ENCODE measurements around the gene DOCK4. TPM values are rescaled to one million over a fixed set of nuclear protein-coding genes. Genes with fewer than 3 reads are reported as not detected.

Gene DOCK4

DNA sequence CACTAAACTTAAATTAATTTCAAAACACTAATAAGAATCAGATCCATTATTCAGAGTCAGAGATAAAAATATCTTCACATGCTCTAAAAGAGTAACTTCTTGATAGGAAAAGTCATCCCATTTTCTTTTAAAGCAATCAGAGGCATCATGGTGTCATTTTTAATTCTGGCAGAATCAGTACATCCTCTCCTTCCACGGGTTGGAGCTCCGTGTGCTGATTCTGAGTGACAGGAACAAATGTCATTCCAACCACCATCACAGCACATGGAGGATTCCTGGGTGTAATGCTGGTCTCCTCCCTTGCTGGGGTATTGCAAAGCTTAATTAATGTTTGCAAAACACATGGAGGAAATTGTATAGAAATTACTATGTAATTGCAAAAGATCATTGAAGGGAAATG lies 529.4 kb downstream of the DOCK4 start:
- no peak overlapping the region for H2BK120ac ChIP-seq (ENCODE audit: low read depth, low read length)
- no peak for DNase-seq
- no peak overlapping the region for H4K5ac ChIP-seq (ENCODE audit: low read length)
- H3K79me2 ChIP-seq (ENCODE audit: control insufficient read depth, insufficient read depth, low read length) = no peaks in the 10 kb centered on the region
- no peak overlapping the region for H4K8ac ChIP-seq (ENCODE audit: low read depth, low read length)
- no peak overlapping the region for H3K4me3 ChIP-seq (ENCODE audit: low read length)
- no peaks in the 10 kb centered on the region for H3K4me1 ChIP-seq (ENCODE audit: control insufficient read depth, low read depth, low read length)
- no peak overlapping the region for H3K23ac ChIP-seq (ENCODE audit: low read length)
- no peaks in the 10 kb centered on the region for H3K36me3 ChIP-seq (ENCODE audit: control insufficient read depth, insufficient read depth, low read length)
- H2BK5ac ChIP-seq (ENCODE audit: low read length) = no peak overlapping the region
- no peak overlapping the region for H2BK15ac ChIP-seq (replicated peaks; ENCODE audit: low read depth)
- no peak overlapping the region for H3K4me2 ChIP-seq (ENCODE audit: low read length)
- no peak overlapping the region for H3K4ac ChIP-seq (ENCODE audit: low read depth, low read length)
- H3K56ac ChIP-seq (ENCODE audit: low read length) = no peak overlapping the region
- no CpG with 5 or more reads among the region's 2 CpGs for WGBS (ENCODE audit: extremely low coverage, insufficient coverage, low lambda C conversion rate)
- no peak overlapping the region for H3K9ac ChIP-seq (ENCODE audit: low read length)
- H3K27ac ChIP-seq (ENCODE audit: low read depth, low read length) = no peak overlapping the region
- no peaks in the 10 kb centered on the region for H3K79me1 ChIP-seq (ENCODE audit: low read length)
- no peak overlapping the region for H3K18ac ChIP-seq (ENCODE audit: low read length)
- no peak overlapping the region for H2AK5ac ChIP-seq (ENCODE audit: low read length)
- H3K27me3 ChIP-seq (ENCODE audit: insufficient read depth, low read length, poor library complexity) = no peaks in the 10 kb centered on the region

Small RNAs within 50 kb of the gene (small RNA-seq; reads per million reads assigned to genes)
- gene RNA5SP237 (ENCODE audit: insufficient read depth) = not detected
